GM21515 (cell line): ENCODE data around the gene TPPP2.

Experiments
- ATAC-seq: cut with Tn5 transposase; IDR thresholded peaks from one replicate; pipeline ENCODE4 v1.9.1; 2021; ENCODE audit not compliant: unreplicated experiment

TPPP2 gene

DNA sequence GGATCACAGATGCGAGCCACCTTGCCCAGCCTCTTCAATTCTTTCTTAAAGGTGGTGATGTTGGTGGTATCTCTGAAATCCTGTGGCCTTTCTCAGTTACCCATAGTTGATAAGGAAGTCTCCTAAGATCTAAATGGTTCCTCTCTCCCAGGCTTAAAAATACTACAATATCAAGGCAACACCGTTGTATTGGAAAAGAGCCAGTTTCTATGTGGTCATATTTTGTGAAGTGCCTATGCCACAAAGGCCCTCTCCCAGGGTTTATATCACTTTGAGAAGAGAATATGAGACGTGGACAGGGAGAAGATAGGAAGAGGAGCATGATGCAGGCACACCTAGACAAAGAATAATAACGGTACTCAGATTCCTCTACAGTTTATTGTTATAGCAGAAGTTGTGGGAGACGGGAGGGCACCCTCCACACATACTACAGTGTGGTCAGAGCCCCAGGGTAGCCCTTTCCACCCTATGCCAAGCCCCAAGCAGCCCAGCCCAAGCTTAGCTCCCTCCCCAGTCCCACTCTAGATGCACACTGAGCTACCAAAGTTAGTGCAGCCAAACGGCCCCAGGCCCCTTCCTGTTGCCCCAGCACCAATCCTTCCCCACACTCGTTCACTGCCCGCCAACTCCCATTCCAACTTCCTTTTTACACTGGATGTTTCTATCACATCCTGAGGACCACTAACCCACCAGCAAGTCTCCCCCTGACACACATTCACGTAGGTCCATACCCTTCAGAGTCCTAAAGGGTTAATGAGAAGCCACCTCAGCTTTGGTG is 13.4 kb upstream of the TPPP2 start:
- ATAC-seq, result no peak

DNA sequence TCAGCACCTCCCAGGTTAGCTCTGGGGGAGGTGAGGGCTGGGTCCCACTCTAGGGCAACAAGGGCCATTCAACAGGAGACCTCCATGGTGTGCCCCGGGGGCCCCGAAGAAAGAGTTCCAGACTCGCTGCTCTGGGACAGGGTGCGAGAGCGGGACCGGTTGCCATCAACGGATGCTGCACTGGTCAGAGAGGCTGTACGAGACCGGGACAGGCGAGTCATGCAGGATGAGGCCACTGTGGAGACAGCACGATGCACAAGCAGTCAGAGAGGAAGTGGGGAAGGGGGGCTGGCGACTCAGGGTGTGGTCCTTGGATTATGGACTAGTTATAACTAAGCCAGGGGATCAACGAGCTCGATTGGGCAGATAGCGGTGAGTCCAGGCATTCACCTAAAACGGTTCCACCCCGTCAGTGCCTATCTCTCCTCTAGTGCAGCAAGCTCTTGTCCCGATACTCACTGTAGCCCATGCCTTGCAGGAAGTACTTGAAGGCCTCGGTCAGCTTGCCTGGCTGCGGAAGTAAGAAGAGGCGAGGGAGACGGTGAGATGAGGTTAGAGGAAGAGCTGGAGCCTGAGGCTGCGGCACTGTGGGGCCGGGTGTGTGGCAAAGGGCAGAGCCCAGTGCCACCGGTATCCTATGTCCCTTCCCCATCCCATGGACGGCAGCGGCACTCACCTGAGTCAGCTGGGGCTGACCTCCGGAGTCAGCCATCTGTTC is 12.3 kb upstream of the TPPP2 start:
- ATAC-seq, result no peak

DNA sequence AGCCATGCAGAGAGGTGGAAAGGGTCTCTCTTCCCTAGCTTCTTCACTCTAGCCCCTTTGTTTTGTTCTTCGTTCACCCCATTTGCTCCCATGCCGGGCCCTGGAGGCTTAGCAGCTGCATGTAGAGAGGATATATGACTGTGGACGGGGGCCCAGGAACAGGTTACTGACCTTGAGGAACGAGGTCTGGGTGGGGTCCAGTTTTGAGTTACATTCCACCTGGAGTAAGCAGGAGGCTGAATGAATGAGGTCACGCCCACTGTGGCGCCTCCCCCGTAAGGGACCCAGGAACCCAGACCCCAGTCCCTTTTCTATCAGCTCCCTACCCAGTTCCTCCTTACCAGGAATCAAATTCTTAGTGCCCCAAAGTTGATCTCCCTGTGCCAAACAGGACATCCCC is 11.7 kb upstream of the TPPP2 start:
- ATAC-seq, result no peak

DNA sequence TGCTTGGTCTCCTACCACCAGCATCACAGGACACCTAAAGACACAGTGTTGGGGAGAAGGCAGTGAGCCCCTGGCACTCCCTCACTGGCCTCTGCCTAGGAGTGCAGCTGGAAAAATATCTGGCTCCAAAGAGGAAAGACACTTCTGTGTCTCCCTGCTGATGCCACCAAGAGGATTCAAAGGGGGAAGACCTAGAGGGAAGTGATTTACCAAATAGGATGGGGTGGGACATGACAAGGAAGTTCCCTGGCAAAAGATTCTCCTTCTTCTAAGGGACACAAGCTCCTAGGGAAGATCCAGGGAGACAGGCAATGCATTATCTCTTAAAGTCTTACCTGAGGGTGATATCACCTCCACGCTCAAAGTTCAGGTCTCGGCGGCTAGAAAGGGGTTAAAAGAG is 11.2 kb upstream of the TPPP2 start:
- ATAC-seq, result no peak

DNA sequence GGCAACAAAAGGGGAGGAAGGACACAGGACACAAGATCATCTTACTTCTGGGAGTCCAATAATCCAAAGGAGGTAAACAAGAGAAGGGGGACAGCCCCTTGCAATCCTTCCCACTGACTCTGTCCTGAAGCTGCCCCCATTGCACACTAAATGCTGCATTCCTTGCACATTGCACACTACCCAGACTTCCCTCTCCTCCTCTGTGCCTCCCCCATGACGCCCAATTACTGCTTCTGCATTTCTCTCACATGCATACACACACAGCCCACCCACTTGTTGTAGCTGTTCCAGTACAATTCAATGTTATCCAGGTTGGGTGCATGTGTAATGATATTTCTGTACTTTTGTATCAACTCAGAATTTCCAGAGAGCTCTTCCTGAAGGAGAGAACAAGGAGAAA is 10.7 kb upstream of the TPPP2 start:
- no peak for ATAC-seq

DNA sequence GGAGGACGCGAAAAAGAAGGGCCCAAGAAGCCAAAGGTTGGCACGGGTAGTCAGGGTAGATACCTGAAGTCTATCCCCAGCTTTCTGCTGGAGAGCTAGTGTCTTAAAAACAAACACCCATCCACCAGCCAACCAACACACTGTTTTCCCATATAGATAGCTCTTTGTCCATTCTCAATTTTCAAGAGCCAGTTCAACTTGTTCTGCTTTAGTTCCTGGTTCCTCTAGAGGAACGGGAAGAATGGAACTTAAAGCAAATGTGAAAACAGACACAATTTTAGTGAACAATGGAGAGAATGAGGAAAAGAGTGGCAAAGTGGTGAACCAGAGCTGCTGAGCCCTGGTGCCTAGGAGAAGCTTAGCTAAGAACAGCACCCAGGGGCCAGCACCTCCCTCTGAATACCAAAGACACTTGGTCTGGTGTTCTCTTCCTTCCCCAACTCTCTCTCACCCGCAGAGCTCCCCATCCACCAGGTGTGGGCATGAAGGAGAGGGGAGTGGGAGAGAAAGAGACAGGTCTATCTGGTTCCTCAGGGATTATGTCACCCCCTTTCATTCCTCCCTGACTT is 9.0 kb upstream of the TPPP2 start:
- no peak for ATAC-seq

DNA sequence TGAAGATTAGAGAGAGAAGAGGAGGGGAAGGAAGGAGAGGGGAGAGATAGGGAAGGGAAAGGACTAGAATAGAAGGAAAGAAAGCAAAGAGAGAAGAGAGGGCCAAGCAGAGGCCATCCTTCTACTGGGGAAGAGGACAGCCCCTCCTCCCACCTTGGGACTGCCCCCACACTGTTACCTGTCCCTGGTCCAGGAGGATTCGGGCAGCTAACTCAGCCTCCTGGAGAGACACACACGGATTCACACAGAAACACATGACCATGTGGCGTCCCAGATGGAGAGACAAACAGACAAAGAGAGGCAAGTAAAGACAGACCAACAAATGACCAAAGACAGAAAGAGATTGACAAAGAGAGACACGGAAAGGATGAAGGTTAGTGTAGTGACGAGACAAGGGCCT is 7.3 kb upstream of the TPPP2 start:
- ATAC-seq, result no peak

DNA sequence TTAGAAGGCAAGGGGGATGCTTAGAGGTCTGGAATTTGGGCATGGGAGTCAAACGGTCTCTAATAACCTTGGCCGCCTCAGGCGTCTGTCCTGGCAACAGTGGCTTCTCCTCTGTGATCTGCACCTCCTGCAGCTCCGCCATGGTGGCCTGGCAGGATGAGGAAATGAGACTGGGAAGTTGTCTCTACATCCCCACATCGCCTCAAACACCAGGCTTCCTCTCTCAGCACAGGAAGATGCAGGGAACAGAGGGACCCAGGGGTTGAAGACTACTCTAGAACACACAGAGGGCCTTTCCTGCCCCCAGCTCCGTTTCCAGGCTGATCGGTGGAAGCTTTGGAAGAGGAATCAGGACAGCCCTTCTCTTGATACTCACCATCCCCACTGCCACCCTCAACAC is 6.8 kb upstream of the TPPP2 start:
- ATAC-seq, result no peak

DNA sequence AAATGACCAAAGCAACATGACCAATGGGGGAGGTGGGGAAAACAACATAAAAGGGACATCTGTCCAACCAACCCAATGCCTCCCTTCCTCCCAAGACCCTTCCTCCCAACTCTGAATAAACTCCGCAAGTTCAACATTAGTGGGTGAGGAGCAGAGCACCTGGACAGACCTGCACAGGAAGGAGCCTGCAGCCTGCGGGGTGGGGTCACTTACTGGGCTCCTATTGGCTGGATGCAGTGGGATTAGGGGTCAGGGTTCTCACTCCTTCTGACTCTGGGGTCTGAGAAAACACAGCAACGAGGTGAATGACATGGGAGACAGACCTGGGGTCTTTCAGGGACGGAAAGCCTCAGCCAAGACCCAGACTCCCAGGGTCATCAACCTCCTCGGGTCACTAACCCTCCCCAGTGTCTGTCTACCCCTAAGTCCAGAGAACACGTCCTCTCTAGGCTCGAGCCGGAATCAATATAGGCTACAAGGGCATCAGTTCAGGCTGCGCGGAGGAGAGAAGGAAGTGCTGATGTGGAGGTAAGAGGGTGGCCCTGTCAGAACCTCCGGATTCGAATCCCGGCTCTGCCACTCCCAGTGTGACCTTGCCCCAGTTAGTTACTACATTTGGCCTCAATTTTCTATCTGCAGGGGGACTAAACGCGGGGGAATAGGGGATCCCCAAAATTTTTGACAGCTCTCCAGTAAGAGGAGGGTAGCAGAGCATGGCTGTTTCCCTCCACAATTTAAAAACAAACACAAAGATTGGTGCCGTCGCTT is 6.0 kb upstream of the TPPP2 start:
- ATAC-seq, result no peak

DNA sequence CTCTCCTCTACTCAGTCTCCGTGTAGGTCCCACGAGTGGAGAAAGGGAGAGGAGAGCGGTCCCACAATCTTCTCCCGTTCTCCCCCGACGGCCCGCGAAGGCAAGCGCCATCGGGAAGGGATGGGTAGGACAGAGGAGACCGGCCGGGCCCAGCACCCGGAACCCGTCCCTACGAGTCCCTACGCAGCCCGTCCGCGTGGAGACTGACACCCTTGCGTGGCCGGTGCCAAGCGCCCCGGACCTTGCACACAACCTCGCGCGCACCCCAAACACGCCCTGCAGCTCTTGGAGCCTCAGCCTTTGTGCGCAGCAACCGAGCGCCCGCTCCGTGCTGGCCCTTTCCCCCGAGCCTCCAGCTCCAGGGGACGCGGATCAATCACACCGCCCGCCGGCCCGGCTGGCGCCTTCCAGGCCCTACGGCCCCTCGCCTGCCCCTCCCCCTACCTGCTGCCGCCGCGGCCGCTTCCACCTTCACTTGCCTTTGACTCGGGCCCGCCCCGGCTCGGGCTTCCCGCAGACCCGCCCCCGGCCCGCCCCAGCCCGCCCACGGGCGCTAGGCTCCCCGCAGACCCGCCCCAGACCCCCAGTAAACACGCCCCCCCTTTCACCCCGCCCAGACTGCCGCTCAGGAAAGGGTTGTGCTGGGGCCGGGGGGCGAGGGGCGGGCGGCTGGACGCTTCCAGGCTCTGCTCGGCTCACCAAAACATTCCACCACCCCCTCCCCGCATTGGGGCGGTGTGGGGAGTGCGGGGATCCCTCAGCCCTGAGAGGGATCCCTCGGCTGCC is 5.2 kb upstream of the TPPP2 start, which contains the start of gene NDRG2:
TSS of gene NDRG2 (minus strand) at position 477 of the 786 bp plus-strand sequence. CDS start 1,746 bp downstream, outside the sequence.
- ATAC-seq, result no peak

DNA sequence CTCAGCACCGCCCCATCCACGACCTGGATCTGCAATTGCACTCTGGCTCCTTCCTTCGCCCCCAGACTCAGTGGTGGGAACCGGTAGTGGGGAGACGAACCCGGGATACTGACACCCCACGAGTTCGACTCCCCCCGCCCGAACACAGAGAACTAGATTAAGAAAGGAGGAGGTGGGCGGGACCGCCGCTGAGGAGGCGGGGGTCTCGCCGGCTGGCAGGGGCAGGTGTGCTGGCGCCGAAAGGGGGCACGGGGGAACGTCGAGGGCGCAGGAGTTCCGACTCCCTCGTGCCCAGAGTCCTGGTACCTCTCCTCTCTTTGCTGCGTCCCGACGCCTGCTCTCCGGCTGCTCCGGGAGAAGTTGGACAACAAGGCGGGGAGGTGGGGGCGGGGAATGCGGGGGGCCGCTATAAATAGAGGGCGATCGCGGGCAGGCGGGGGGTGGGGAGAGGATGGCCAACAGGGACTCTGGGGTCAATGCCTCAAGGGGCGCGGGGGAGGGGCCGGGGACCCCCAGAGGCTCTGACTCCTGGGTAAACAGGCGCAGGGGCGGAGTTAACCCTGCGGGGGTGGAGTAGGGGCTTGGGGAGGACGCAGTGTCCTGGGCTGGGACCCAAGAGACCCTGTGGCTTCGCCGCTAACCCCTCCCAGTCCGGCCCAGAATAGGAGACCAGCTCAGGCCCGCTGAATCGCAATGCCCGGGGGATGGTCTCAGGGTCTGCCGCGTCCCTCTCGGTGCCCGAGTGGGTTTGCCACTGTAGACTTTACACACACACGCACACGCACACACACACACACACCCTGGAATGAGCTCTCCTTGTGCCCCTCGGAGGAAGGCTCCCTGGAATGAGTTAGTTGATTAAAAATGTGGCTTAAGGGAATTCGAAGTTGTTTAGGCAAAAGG is 4.4 kb upstream of the TPPP2 start:
- ATAC-seq, result no peak

DNA sequence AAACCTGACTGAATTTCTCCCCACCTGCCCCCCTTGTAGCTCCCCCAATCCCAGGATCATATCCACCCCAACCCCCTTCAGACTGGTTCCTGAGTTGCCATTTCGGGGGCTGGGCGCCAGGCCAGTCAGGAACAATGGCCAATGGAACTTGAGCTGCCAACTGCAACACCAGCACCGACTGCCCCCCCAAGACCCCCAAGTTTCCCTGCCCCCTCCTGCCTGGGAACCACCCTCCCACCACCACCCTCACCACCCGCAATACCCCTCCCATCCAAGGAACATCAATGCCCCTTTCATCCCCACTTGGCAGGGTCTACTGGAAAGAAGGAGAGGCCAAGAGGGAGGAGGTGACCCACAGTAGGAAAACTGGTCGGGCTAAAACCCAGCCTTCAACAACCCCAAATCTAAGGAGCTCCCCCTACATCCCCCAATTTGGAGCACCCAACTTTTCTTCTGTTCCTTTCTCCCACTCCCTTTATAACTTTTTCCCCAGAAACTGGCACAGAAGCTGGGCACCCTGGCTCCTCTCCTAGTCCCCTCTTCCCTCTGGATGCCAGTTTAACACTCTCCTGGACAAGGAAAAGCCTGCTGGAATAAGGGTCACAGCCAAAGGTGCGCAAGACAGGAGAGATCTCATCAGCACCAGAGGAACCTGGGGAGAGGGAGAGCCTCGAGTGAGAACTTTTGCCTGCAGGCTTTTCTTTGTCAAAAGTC is 3.6 kb upstream of the TPPP2 start:
- no peak for ATAC-seq

DNA sequence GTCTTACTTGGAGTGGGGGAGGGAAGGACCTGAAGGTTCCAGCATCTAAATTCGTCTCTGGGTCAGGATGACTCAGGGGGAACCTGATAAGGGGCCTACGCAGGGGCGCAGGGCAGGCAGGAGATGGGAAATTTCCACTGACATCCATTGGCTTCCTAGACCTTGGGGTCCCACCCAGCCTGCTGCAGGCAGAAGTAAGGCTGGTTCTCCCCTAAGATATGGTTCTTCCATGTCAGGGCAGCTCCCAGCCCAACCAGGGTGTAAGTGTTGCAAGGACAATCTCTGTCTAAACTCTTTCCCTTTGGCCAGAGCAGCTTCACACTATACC is 3.1 kb upstream of the TPPP2 start:
- ATAC-seq, result no peak

DNA sequence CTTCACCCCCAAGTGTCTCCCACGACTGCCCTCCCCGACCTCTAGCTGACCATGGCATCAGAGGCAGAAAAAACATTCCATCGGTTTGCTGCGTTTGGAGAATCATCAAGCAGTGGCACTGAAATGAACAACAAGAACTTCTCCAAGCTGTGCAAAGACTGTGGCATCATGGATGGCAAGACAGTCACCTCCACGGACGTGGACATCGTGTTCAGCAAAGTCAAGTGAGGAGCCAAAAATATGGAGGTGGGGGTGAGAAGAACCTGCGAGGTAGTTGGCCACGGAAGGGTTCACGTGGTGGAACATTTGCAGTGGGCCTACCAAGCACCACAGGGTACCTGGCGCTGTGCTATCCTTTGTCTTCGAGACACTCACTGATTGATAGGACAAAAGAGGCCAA is 514 bp downstream of the TPPP2 start:
- ATAC-seq, result no peak

DNA sequence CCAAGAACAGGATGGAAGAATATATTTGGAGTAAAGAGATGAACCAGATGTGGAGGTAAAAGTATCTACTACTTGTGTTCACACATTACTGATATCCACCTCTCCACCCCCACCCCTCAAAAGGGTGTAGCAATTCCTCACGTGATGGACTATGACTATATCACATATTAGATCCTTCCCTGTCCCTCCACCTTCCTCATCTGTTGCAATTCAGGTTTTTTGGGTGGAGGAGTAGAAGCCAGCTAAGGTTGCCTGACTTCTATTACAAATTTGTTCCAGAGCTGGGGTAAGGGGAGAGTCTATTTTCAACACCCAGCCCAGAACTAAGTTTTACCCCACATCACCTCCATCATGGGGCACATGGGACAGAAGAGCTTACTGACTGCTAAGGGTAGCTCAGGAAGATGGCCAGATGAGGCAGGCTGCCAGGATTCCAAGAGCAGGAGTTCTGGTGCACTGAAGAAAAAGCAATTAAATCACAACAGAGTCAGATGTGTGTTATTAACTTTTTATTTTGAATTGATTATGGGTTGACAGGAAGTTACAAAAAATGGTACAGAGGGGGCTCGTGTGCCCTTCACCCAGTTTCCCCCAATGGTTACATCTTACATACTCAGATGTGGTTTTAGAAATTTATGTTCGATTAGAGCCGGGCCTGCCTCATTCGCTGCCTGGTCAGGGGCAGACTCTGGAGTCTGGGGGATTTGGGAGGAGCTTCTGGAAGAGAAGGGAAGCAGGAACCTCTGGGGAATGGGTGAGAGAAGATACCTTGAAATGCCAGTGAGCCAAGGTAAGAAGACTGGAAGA is 2.5 kb downstream of the TPPP2 start:
- ATAC-seq, result no peak

DNA sequence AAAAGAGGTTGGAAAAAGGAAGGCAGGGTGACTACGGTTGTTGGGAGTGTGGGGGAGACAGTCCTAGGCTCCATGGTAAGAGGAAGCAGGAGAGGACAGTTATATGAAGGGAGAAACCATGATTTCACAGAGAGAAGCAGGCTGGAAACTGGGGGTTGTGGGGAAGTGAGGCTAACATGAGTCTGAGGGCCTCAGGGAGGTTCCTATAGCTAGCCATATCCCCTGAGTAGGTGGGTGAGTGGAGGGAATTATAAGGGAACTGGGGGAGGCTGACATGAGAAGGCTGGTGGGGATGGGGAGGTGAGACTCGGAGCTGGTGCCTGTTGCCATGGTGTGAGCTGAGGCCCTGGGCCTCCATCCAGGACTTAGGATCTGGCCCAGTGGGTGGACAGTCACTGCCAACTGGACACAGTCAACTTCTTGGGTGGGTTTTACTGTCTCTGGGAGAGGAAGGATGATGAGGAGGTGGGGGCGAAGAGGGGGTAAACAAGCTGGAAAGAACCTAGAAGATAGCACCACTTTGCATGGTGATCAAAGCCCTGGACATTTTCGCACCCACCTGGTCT is 3.2 kb downstream of the TPPP2 start:
- no peak for ATAC-seq

DNA sequence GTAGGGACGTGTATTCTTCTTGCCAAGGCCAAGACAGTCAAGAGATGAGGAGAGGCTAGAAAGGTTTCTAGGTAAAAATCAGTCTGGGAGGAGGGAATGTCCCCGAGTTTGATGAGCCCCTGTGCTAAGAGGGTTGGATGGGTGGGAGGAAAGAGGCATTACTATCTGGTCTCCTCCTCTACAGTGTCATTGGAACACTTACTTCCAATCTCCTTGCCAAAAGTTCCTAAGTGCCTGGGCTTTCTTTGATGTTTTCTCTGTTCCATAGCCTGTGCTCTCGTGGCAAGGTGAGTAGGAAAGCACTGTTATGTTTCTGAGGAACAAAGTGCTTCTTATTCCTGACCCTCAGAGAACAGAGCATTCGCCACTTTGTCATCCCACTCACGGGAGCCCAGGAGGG is 4.7 kb downstream of the TPPP2 start, which contains the start of gene RNASE13:
TSS of gene RNASE13 (minus strand) at position 101 of the 400 bp plus-strand sequence. CDS start 519 bp downstream, outside the sequence.
- no peak for ATAC-seq

DNA sequence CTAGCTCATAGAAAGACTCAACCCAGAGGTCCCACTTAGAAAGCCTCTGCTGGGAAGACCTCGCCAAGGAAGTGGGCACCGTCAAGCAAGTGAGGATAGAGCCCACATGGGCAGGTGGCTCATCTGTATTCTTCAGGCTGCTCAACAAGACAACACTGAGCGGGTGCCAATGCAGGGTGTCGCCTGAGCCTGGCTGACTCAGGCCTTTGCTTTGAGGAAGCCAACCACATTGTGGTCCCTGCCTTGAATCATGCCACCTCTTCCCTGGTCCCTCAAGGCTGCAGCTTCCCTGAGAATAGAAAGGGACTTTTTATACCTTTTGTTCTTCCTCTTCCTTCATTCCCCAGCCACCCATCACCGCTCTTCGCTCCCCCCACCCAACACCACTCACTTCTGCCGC is 6.7 kb downstream of the TPPP2 start:
- ATAC-seq, result no peak
